HEK293 (cell line): ENCODE results near the gene ELOVL6.

Experiments
- CTCF ChIA-PET: fragments of 350-600 bp; formaldehyde crosslinking; extraction: SDS; loops from one replicate; lab custom pipeline; 2021; ENCODE audit warnings: antibody characterized with exemption; lab: Yijun Ruan, JAX
- POLR2A ChIA-PET: fragments of 300-600 bp; formaldehyde crosslinking; extraction: SDS; loops from one replicate; lab custom pipeline; 2020; ENCODE audit warnings: antibody characterized with exemption, inconsistent platforms; lab: Yijun Ruan, JAX
- H3K27ac ChIP-seq: fragments of 200-500 bp; sonication (Bioruptor generic); 2 replicates; pipeline ENCODE4 v1.5.1; 2014; ENCODE audit warnings: low read depth, low read length, control low read depth, inconsistent platforms; ENCODE audit errors: extremely low read depth
- H3K36me3 ChIP-seq, 2 experiments: fragments of 200-500 bp in 1 of 2; sonication (Bioruptor generic) in 1 of 2; 1 replicate in 1 of 2; 2 replicates in 1 of 2; pipeline ENCODE4 v1.5.1; 2014 to 2017; ENCODE audit warnings: inconsistent platforms in 2 of 2, low read length in 2 of 2; ENCODE audit not compliant: control insufficient read depth in 2 of 2, insufficient read depth in 1 of 2
- H3K4me1 ChIP-seq: fragments of 200-500 bp; sonication (Bioruptor generic); 2 replicates; pipeline ENCODE4 v1.5.1; 2014; ENCODE audit warnings: mild to moderate bottlenecking, low read length, inconsistent platforms; ENCODE audit not compliant: control insufficient read depth, insufficient read depth
- H3K4me3 ChIP-seq: 2 replicates; pipeline ENCODE4 v1.5.1; 2011; ENCODE audit warnings: low read depth, mild to moderate bottlenecking, control low read depth, low read length, moderate library complexity
- H3K9me3 ChIP-seq: fragments of 200-500 bp; sonication (Bioruptor generic); 2 replicates; pipeline ENCODE4 v1.5.1; 2014; ENCODE audit warnings: low read depth, low read length, inconsistent platforms; ENCODE audit not compliant: control insufficient read depth, insufficient read depth
- EGR2 ChIP-seq: fragments of 450-650 bp; formaldehyde crosslinking; IDR thresholded peaks from 2 replicates; pipeline ENCODE4 v1.5.1; 2016; ENCODE audit warnings: low read depth, missing biosample characterization, missing genetic modification characterization
- GLI4 ChIP-seq: fragments of 450-650 bp; formaldehyde crosslinking; IDR thresholded peaks from 2 replicates; pipeline ENCODE4 v1.5.1; 2016; ENCODE audit warnings: missing biosample characterization, missing genetic modification characterization
- GLIS2 ChIP-seq: fragments of 450-650 bp; formaldehyde crosslinking; IDR thresholded peaks from 2 replicates; pipeline ENCODE4 v1.5.1; 2016; ENCODE audit warnings: missing biosample characterization, missing genetic modification characterization
- SALL2 ChIP-seq: fragments of 450-650 bp; formaldehyde crosslinking; IDR thresholded peaks from 2 replicates; pipeline ENCODE4 v1.5.0; 2017; ENCODE audit warnings: missing biosample characterization, mild to moderate bottlenecking, missing genetic modification characterization, borderline replicate concordance
- SCRT2 ChIP-seq: fragments of 450-650 bp; formaldehyde crosslinking; IDR thresholded peaks from 2 replicates; pipeline ENCODE4 v1.5.1; 2016; ENCODE audit warnings: missing biosample characterization, missing genetic modification characterization
- ZNF174 ChIP-seq: fragments of 450-650 bp; formaldehyde crosslinking; IDR thresholded peaks from 2 replicates; pipeline ENCODE4 v1.5.0; 2017; ENCODE audit warnings: missing biosample characterization, mild to moderate bottlenecking, missing genetic modification characterization
- ZNF19 ChIP-seq: fragments of 450-650 bp; formaldehyde crosslinking; IDR thresholded peaks from 2 replicates; pipeline ENCODE4; 2016; ENCODE audit warnings: missing biosample characterization, missing genetic modification characterization, low read depth
- ZNF311 ChIP-seq: fragments of 450-650 bp; formaldehyde crosslinking; IDR thresholded peaks from 2 replicates; pipeline ENCODE4 v1.5.1; 2017; ENCODE audit warnings: missing biosample characterization, missing genetic modification characterization, borderline replicate concordance
- ZNF404 ChIP-seq: fragments of 450-650 bp; formaldehyde crosslinking; IDR thresholded peaks from 2 replicates; pipeline ENCODE4 v1.5.1; 2017; ENCODE audit warnings: missing biosample characterization, missing genetic modification characterization
- ZNF423 ChIP-seq: fragments of 450-650 bp; formaldehyde crosslinking; IDR thresholded peaks from 2 replicates; pipeline ENCODE4 v1.5.1; 2016; ENCODE audit warnings: missing biosample characterization, missing genetic modification characterization
- ZNF48 ChIP-seq: fragments of 450-650 bp; formaldehyde crosslinking; IDR thresholded peaks from 2 replicates; pipeline ENCODE4 v1.5.1; 2016; ENCODE audit warnings: missing biosample characterization, missing genetic modification characterization
- ZNF548 ChIP-seq: fragments of 450-650 bp; formaldehyde crosslinking; IDR thresholded peaks from 2 replicates; pipeline ENCODE4 v1.5.1; 2016; ENCODE audit warnings: missing biosample characterization, missing genetic modification characterization
- ZNF549 ChIP-seq: fragments of 450-650 bp; IDR thresholded peaks from 2 replicates; pipeline ENCODE4 v1.5.1; 2018; ENCODE audit warnings: missing biosample characterization, missing genetic modification characterization, mild to moderate bottlenecking, inconsistent platforms, moderate library complexity
- ZNF558 ChIP-seq: fragments of 450-650 bp; formaldehyde crosslinking; IDR thresholded peaks from 2 replicates; pipeline ENCODE4 v1.5.1; 2016; ENCODE audit warnings: missing biosample characterization, missing genetic modification characterization
- ZNF580 ChIP-seq: fragments of 450-650 bp; formaldehyde crosslinking; IDR thresholded peaks from 2 replicates; pipeline ENCODE4 v1.5.1; 2016; ENCODE audit warnings: missing biosample characterization, missing genetic modification characterization
- ZNF621 ChIP-seq: fragments of 450-650 bp; formaldehyde crosslinking; IDR thresholded peaks from 2 replicates; pipeline ENCODE4 v1.5.1; 2017; ENCODE audit warnings: missing biosample characterization, missing genetic modification characterization
- ZNF624 ChIP-seq: fragments of 450-650 bp; formaldehyde crosslinking; IDR thresholded peaks from 2 replicates; pipeline ENCODE4 v1.5.1; 2017; ENCODE audit warnings: missing biosample characterization, missing genetic modification characterization
- ZNF768 ChIP-seq: fragments of 450-650 bp; formaldehyde crosslinking; IDR thresholded peaks from 2 replicates; pipeline ENCODE4 v1.5.1; 2018; ENCODE audit warnings: missing biosample characterization, mild to moderate bottlenecking, missing genetic modification characterization
- ZNF777 ChIP-seq: fragments of 450-650 bp; formaldehyde crosslinking; IDR thresholded peaks from 2 replicates; pipeline ENCODE4 v1.5.1; 2017; ENCODE audit warnings: missing biosample characterization, missing genetic modification characterization, borderline replicate concordance
- ZNF792 ChIP-seq: fragments of 450-650 bp; formaldehyde crosslinking; IDR thresholded peaks from 2 replicates; pipeline ENCODE4 v1.5.1; 2016; ENCODE audit warnings: missing biosample characterization, missing genetic modification characterization
- TF ChIP-seq, protein P1 (sequence below): fragments of 450-650 bp; formaldehyde crosslinking; conservative IDR thresholded peaks from 2 replicates; pipeline ENCODE4 v1.5.1; 2016; ENCODE audit warnings: low read depth, missing biosample characterization, missing genetic modification characterization
- TF ChIP-seq, protein P2 (sequence below): fragments of 450-650 bp; formaldehyde crosslinking; IDR thresholded peaks from 2 replicates; pipeline ENCODE4 v1.5.1; 2016; ENCODE audit warnings: missing biosample characterization, missing genetic modification characterization

Gene ELOVL6

GRCh38 chr4:110112056-110112455 is 86.4 kb downstream of the ELOVL6 start (continued):
- no peak for TF ChIP-seq ZNF404

GRCh38 chr4:110109455-110109854 is 89.0 kb downstream of the ELOVL6 start:
- ChIA-PET CTCF (no interaction called here), POLR2A (no interaction called here)
- Histone ChIP-seq H3K36me3 (peaks cover 0 to 4% of the 10 kb centered on the region in 2 experiments; a peak in 1 of 3 replicates), H3K27ac (no peak overlapping the region), H3K4me3 (no peak overlapping the region), H3K4me1 (peaks cover 8% of the 10 kb centered on the region), H3K9me3 (no peaks in the 10 kb centered on the region)
- TF ChIP-seq ZNF580: no peak
- TF ChIP-seq ZNF174 (tag by site-specific recombination): no peak
- no peak for TF ChIP-seq ZNF549 (tag by site-specific recombination)
- no peak for TF ChIP-seq ZNF621
- no peak for TF ChIP-seq ZNF624 (tag by site-specific recombination)

DNA sequence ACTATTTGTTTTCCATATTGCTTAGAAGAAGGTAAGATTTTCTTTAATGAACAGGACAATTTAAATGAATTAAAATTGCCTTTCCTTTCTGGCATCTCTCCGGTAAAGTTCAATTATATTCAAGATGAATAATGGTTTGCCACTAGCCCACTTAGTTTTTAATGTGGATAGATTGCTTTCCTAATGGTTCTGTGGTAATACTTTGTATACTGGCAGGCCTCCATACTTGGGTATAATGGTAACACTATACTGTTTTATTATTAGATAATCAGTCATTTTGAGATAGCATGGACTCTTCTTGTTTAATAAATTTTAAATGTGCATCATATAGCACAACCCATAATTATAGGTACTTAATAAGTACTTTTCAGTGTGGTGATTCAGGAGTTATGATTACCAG is 89.5 kb downstream of the ELOVL6 start:
- Histone ChIP-seq H3K4me3 (no peak overlapping the region), H3K27ac (no peak overlapping the region), H3K36me3 (peaks cover 0 to 4% of the 10 kb centered on the region in 2 experiments; a peak in 1 of 3 replicates), H3K9me3 (no peaks in the 10 kb centered on the region), H3K4me1 (peaks cover 8% of the 10 kb centered on the region)
- ChIA-PET CTCF (no interaction called here), POLR2A (no interaction called here)
- TF ChIP-seq ZNF19 (tag by site-specific recombination) (no peak), ZNF768 (tag by site-specific recombination) (no peak), ZNF48 (tag by site-specific recombination) (no peak), ZNF558 (no peak), ZNF423 (tag by site-specific recombination) (no peak), ZNF792 (tag by site-specific recombination) (no peak), ZNF311 (tag by site-specific recombination) (no peak), EGR2 (tag by site-specific recombination) (no peak), GLIS2 (tag by site-specific recombination) (no peak), ZNF548 (tag by site-specific recombination) (no peak), GLI4 (no peak), SALL2 (tag by site-specific recombination) (no peak), SCRT2 (no peak), ZNF777 (tag by site-specific recombination) (no peak)
- TF ChIP-seq, protein P1, sequence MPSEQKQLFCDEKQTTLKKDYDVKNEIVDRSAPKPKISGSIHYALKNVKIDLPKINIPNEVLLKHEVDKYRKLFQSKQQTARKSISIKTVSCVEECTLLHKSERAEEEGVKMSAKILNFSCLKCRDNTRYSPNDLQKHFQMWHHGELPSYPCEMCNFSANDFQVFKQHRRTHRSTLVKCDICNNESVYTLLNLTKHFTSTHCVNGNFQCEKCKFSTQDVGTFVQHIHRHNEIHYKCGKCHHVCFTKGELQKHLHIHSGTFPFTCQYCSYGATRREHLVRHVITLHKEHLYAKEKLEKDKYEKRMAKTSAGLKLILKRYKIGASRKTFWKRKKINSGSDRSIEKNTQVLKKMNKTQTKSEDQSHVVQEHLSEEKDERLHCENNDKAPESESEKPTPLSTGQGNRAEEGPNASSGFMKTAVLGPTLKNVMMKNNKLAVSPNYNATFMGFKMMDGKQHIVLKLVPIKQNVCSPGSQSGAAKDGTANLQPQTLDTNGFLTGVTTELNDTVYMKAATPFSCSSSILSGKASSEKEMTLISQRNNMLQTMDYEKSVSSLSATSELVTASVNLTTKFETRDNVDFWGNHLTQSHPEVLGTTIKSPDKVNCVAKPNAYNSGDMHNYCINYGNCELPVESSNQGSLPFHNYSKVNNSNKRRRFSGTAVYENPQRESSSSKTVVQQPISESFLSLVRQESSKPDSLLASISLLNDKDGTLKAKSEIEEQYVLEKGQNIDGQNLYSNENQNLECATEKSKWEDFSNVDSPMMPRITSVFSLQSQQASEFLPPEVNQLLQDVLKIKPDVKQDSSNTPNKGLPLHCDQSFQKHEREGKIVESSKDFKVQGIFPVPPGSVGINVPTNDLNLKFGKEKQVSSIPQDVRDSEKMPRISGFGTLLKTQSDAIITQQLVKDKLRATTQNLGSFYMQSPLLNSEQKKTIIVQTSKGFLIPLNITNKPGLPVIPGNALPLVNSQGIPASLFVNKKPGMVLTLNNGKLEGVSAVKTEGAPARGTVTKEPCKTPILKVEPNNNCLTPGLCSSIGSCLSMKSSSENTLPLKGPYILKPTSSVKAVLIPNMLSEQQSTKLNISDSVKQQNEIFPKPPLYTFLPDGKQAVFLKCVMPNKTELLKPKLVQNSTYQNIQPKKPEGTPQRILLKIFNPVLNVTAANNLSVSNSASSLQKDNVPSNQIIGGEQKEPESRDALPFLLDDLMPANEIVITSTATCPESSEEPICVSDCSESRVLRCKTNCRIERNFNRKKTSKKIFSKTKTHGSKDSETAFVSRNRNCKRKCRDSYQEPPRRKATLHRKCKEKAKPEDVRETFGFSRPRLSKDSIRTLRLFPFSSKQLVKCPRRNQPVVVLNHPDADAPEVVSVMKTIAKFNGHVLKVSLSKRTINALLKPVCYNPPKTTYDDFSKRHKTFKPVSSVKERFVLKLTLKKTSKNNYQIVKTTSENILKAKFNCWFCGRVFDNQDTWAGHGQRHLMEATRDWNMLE: no peak
- TF ChIP-seq, protein P2, sequence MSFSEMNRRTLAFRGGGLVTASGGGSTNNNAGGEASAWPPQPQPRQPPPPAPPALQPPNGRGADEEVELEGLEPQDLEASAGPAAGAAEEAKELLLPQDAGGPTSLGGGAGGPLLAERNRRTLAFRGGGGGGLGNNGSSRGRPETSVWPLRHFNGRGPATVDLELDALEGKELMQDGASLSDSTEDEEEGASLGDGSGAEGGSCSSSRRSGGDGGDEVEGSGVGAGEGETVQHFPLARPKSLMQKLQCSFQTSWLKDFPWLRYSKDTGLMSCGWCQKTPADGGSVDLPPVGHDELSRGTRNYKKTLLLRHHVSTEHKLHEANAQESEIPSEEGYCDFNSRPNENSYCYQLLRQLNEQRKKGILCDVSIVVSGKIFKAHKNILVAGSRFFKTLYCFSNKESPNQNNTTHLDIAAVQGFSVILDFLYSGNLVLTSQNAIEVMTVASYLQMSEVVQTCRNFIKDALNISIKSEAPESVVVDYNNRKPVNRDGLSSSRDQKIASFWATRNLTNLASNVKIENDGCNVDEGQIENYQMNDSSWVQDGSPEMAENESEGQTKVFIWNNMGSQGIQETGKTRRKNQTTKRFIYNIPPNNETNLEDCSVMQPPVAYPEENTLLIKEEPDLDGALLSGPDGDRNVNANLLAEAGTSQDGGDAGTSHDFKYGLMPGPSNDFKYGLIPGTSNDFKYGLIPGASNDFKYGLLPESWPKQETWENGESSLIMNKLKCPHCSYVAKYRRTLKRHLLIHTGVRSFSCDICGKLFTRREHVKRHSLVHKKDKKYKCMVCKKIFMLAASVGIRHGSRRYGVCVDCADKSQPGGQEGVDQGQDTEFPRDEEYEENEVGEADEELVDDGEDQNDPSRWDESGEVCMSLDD (tag by site-specific recombination): no peak
